HepG2 (cell line): ENCODE data around the gene HYOU1. TPM values are rescaled to one million over a fixed set of nuclear protein-coding genes. Genes with fewer than 3 reads are reported as not detected.

Source experiments
- BCL6 ChIP-seq: IDR thresholded peaks from 2 replicates; pipeline ENCODE4 v1.6.1; 2016; ENCODE audit warnings: missing genetic modification reagents, missing compliant biosample characterization
- CBFB ChIP-seq: sonication (generic); formaldehyde crosslinking; IDR thresholded peaks from 2 replicates; pipeline ENCODE4 v1.4.0; 2020; ENCODE audit warnings: missing genetic modification reagents
- CBX2 ChIP-seq, 2 experiments: fragments of 200-600 bp in 1 of 2; sonication (generic); formaldehyde crosslinking in 1 of 2; IDR thresholded peaks; 2 replicates each; pipeline versions ENCODE4 v1.7.0 to v1.8.1; 2018 to 2022; ENCODE audit warnings: low read depth in 2 of 2, low read length in 1 of 2, mild to moderate bottlenecking in 1 of 2, missing genetic modification reagents in 1 of 2
- CCAR2 ChIP-seq: fragments of 200-400 bp; formaldehyde crosslinking; optimal IDR thresholded peaks from 2 replicates; pipeline ENCODE3; 2018; ENCODE audit warnings: low read depth, mild to moderate bottlenecking, low read length, moderate library complexity
- HMGXB3 ChIP-seq: sonication (generic); formaldehyde crosslinking; IDR thresholded peaks from 2 replicates; pipeline ENCODE4 v1.4.0; 2020; ENCODE audit warnings: missing genetic modification reagents, borderline replicate concordance
- HNF4A ChIP-seq: sonication (generic); formaldehyde crosslinking; IDR thresholded peaks from 2 replicates; pipeline ENCODE4 v1.4.0; 2020; ENCODE audit warnings: missing genetic modification reagents
- MIER2 ChIP-seq: IDR thresholded peaks from 2 replicates; pipeline ENCODE4 v1.6.1; 2016; ENCODE audit warnings: missing biosample characterization, missing genetic modification reagents
- NFKB2 ChIP-seq: sonication (generic); formaldehyde crosslinking; IDR thresholded peaks from 2 replicates; pipeline ENCODE4 v1.4.0; 2020; ENCODE audit warnings: missing genetic modification reagents, borderline replicate concordance
- POLR2AphosphoS2 ChIP-seq: IDR thresholded peaks from 2 replicates; pipeline ENCODE4 v1.6.1; 2011; ENCODE audit warnings: low read depth, low read length, improper control_type of control experiment
- RBM22 ChIP-seq: fragments of 200-400 bp; formaldehyde crosslinking; optimal IDR thresholded peaks from 2 replicates; pipeline ENCODE3; 2017; ENCODE audit warnings: mild to moderate bottlenecking, low read length, moderate library complexity
- SMARCC2 ChIP-seq: fragments of 450-650 bp; IDR thresholded peaks from 2 replicates; pipeline ENCODE4 v1.6.1; 2017; ENCODE audit warnings: antibody characterized with exemption, mild to moderate bottlenecking
- SSRP1 ChIP-seq: IDR thresholded peaks from 2 replicates; pipeline ENCODE4 v1.6.1; 2016; ENCODE audit warnings: control low read depth
- ZNF224 ChIP-seq: sonication (generic); formaldehyde crosslinking; IDR thresholded peaks from 2 replicates; pipeline ENCODE4 v1.5.0; 2020; ENCODE audit warnings: mild to moderate bottlenecking, missing genetic modification reagents
- ZNF34 ChIP-seq: sonication (generic); formaldehyde crosslinking; IDR thresholded peaks from 2 replicates; pipeline ENCODE4 v1.4.0; 2020; ENCODE audit warnings: mild to moderate bottlenecking, missing genetic modification reagents, borderline replicate concordance
- ZNF468 ChIP-seq: sonication (generic); formaldehyde crosslinking; IDR thresholded peaks from 2 replicates; pipeline ENCODE4 v1.8.0; 2022; ENCODE audit warnings: mild to moderate bottlenecking, moderate library complexity, missing genetic modification reagents
- ZNF609 ChIP-seq: sonication (generic); formaldehyde crosslinking; IDR thresholded peaks from 2 replicates; pipeline ENCODE4 v1.4.0; 2020; ENCODE audit warnings: mild to moderate bottlenecking, missing genetic modification reagents, borderline replicate concordance
- ZNF883 ChIP-seq: sonication (generic); formaldehyde crosslinking; IDR thresholded peaks from 2 replicates; pipeline ENCODE4 v1.5.1; 2020; ENCODE audit warnings: mild to moderate bottlenecking, missing genetic modification reagents; ENCODE audit errors: not compliant biosample characterization
- ZUFSP ChIP-seq: sonication (generic); formaldehyde crosslinking; IDR thresholded peaks from 2 replicates; pipeline ENCODE4 v1.9.0; 2021; ENCODE audit warnings: missing genetic modification reagents, mild to moderate bottlenecking, borderline replicate concordance
- polyA plus RNA-seq, 8 experiments: library from polyadenylated mRNA; depleted of rRNA in 3 of 8; stranded (reverse) in 7 of 8; unstranded in 1 of 8; fragments of >200 nt; fragmentation: Illumina TruSeq in 4 of 8; extraction: Trizol in 4 of 8; gene quantifications; 2 replicates each; pipeline versions ENCODE4 v1.2.1 to v1.2.3, GENCODE V29; 2011 to 2016; ENCODE audit warnings: low read depth in 4 of 8, missing spikeins in 1 of 8, mixed read lengths in 1 of 8; ENCODE audit not compliant: insufficient read depth in 1 of 8
- total RNA-seq, 5 experiments: library from RNA; depleted of rRNA; stranded (reverse); fragments of >200 nt; fragmentation: Illumina TruSeq; extraction: Trizol; gene quantifications; 2 replicates each; pipeline ENCODE4 v1.2.3, GENCODE V29; 2016; ENCODE audit warnings: low read depth in 1 of 5

The HYOU1 gene
- total and polyA plus RNA-seq, 2 of the 13 experiments (the other 11 are each of a cell fraction or from before 2014, with no cell fraction given): 127 to 155 TPM

- peak; percentile 57; the same call in 1 of the 2 replicates for TF ChIP-seq ZNF609 (CRISPR knock-in tag)
- no peak for TF ChIP-seq ZNF468 (CRISPR knock-in tag)
- no peak for TF ChIP-seq CCAR2
- peak; percentile 59 for TF ChIP-seq RBM22
- no peak for TF ChIP-seq ZUFSP (CRISPR knock-in tag)
- peak; percentile 25; the same call in 1 of the 2 replicates for TF ChIP-seq HMGXB3 (CRISPR knock-in tag)
- TF ChIP-seq ZNF883 (CRISPR knock-in tag): peak; percentile 80
- peak; percentile 95; the same call in 1 of the 2 replicates for TF ChIP-seq ZNF224 (CRISPR knock-in tag)
- no peak for TF ChIP-seq HNF4A
- TF ChIP-seq BCL6: no peak
- TF ChIP-seq MIER2 (CRISPR knock-in tag): no peak
- peak; percentile 75; the same call in 1 of the 2 replicates for TF ChIP-seq NFKB2 (CRISPR knock-in tag)
- TF ChIP-seq POLR2AphosphoS2: peak; percentile 94
- no peak for TF ChIP-seq CBX2 (IDR thresholded peaks at IDR 0.05; ENCODE audit: low read depth, low read length)
- TF ChIP-seq CBX2 (CRISPR knock-in tag; IDR thresholded peaks at IDR 0.05; ENCODE audit: low read depth): no peak
- no peak for TF ChIP-seq ZNF34 (CRISPR knock-in tag)
- TF ChIP-seq SMARCC2: no peak
- peak; percentile 82 for TF ChIP-seq CBFB (CRISPR knock-in tag)
- TF ChIP-seq SSRP1 (CRISPR knock-in tag): no peak
Measured at GRCh38 chr11:119095066-119095880, 38.3 kb upstream of the HYOU1 start (continued).
